ENCODE measurements around the gene CTU1. TPM values are rescaled to one million over a fixed set of nuclear protein-coding genes. Genes with fewer than 3 reads are reported as not detected.
A peak's percentile ranks its signal among the peaks of the same experiment; 100 is the strongest.

The CTU1 gene
- total RNA-seq, 1 donor from 2014 or later: 8.3 TPM

DNA sequence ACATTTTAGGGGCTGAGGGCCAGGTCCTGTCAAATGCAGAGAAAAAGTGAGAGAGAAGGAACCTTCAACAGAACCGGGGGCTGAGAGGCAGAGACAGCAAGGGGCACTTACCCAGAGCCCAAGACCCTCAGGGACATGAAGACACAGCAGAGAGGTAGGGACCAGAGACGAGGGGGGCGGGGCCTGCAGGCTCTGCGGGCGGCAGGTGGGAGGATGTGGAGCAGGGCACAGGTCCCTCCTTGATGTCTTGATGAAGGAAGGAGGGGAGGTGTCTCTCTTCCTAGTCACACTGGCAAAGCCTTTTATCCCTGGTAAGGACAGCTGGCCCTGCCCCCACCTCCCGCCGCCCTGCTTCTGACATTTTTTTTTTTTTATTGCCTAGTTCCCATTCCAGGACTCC, 25.6 kb downstream of the CTU1 start, which contains the start of gene KLK14:
Gene KLK14, minus strand, starts transcription at position 277 of the 400 bp plus-strand sequence. Its CDS starts 273 bp downstream, at position 4.
- ATAC-seq (no peak), DNase-seq (no peak)
- Histone ChIP-seq H3K36me3 (no peaks in the 10 kb centered on the region), H3K9me3 (no peaks in the 10 kb centered on the region), H3K27me3 (ENCODE audit: low read depth) (no peaks in the 10 kb centered on the region), H3K27ac (no peak within 1 kb of the TSS), H3K4me1 (no peaks in the 10 kb centered on the region), H3K4me3 (no peak within 1 kb of the TSS)
- intact Hi-C loops (cut with DNase I): no loop called here
- TF ChIP-seq, protein P1, sequence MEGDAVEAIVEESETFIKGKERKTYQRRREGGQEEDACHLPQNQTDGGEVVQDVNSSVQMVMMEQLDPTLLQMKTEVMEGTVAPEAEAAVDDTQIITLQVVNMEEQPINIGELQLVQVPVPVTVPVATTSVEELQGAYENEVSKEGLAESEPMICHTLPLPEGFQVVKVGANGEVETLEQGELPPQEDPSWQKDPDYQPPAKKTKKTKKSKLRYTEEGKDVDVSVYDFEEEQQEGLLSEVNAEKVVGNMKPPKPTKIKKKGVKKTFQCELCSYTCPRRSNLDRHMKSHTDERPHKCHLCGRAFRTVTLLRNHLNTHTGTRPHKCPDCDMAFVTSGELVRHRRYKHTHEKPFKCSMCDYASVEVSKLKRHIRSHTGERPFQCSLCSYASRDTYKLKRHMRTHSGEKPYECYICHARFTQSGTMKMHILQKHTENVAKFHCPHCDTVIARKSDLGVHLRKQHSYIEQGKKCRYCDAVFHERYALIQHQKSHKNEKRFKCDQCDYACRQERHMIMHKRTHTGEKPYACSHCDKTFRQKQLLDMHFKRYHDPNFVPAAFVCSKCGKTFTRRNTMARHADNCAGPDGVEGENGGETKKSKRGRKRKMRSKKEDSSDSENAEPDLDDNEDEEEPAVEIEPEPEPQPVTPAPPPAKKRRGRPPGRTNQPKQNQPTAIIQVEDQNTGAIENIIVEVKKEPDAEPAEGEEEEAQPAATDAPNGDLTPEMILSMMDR (IDR thresholded peaks at IDR 0.05): no peak

- TF ChIP-seq, protein P1 (IDR thresholded peaks at IDR 0.05): no peak
- ATAC-seq (no peak), DNase-seq (no peak)
- H3K36me3 ChIP-seq: no peaks in the 10 kb centered on the region
- no peaks in the 10 kb centered on the region for H3K27me3 ChIP-seq (ENCODE audit: low read depth)
- H3K9me3 ChIP-seq: no peaks in the 10 kb centered on the region
- intact Hi-C loops (cut with DNase I): no loop called here
- no peak overlapping the region for H3K27ac ChIP-seq
- H3K4me3 ChIP-seq: no peak overlapping the region
- no peaks in the 10 kb centered on the region for H3K4me1 ChIP-seq
Observed at GRCh38 chr19:51081476-51081875, 26.7 kb downstream of the CTU1 start.

DNA sequence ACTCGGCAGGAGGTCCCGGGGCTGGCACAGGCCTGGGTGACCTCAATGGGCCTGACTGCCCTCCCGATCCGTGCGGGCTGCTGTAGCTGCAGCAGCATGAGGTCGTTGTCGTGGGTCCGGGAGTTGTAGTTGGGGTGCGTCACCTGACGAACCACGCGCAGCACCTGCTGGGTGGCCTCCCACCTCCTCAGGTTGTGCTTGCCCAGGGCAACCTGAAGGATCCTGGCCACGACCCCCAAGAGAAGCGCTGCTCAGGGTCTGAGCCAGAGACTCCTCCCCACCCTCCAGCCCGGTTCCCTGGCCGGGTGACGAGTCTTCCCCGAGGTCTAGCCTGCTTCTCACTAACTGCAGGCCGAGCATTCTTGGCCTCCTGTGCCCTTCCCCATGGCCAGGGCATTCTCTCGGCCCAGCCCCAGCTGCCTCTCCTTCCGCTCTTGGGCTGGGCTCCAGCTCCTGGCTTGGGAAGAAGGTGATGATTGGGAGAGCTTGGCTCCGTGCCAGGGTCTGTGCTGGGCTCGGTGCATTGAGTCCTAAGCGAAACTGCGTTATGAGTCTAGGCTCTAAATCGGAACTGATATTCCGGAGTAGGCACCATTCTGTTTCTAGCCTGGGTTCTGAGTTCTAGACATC, 28.6 kb downstream of the CTU1 start:
- intact Hi-C loops (cut with DNase I): no loop called here
- no peaks in the 10 kb centered on the region for H3K9me3 ChIP-seq
- no peak for ATAC-seq
- no peaks in the 10 kb centered on the region for H3K27me3 ChIP-seq (ENCODE audit: low read depth)
- TF ChIP-seq, protein P1 (IDR thresholded peaks at IDR 0.05): no peak
- no peak overlapping the region for H3K4me3 ChIP-seq
- DNase-seq: no peak
- H3K4me1 ChIP-seq: no peaks in the 10 kb centered on the region
- H3K27ac ChIP-seq: no peak overlapping the region
- H3K36me3 ChIP-seq: no peaks in the 10 kb centered on the region

- Histone ChIP-seq H3K4me3 (no peak overlapping the region), H3K4me1 (no peaks in the 10 kb centered on the region), H3K27ac (no peak overlapping the region), H3K27me3 (ENCODE audit: low read depth) (no peaks in the 10 kb centered on the region), H3K9me3 (peaks cover 8% of the 10 kb centered on the region), H3K36me3 (no peaks in the 10 kb centered on the region)
- no peak for DNase-seq
- TF ChIP-seq, protein P1 (IDR thresholded peaks at IDR 0.05): no peak
- intact Hi-C loops (cut with DNase I): no loop called here
- ATAC-seq: no peak
Observed at GRCh38 chr19:51078731-51079130, 29.5 kb downstream of the CTU1 start.

DNA sequence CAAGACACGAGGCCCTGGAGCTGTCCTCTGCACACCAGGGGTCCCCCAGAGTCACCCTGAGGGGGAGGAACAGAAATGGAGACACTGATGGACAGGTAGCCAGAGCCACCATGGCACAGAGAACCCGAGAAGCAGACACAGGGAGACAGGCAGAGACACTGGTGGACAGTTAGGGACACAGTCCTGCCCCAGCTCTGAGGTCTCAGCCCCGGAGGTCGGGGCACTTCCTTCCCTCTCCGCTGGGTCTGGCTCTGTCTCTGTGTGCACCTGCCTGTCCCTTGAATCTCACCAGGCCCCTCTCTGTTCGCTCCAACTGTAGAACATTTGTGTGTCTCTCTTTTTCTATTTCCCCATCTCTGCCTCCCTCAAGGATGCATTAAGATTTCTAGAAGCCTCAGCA, 30.1 kb downstream of the CTU1 start:
- H3K4me1 ChIP-seq: no peaks in the 10 kb centered on the region
- H3K9me3 ChIP-seq: peaks cover 14% of the 10 kb centered on the region
- H3K27me3 ChIP-seq (ENCODE audit: low read depth): no peaks in the 10 kb centered on the region
- H3K36me3 ChIP-seq: no peaks in the 10 kb centered on the region
- H3K4me3 ChIP-seq: no peak overlapping the region
- TF ChIP-seq, protein P1 (IDR thresholded peaks at IDR 0.05): no peak
- ATAC-seq (peak in 1 of 2 donors; percentile 13), DNase-seq (no peak)
- intact Hi-C loops (cut with DNase I): no loop called here
- H3K27ac ChIP-seq: no peak overlapping the region
